Daoy (cell line): ENCODE results near the gene GNG3. TPM values are rescaled to one million over a fixed set of nuclear protein-coding genes. Genes with fewer than 3 reads are reported as not detected.
"Not testable (repeated sequence)": the region's sequence is repeated elsewhere in the genome, so short reads cannot be mapped to it uniquely, and the experiment has no call there.

Source experiments
- DNase-seq: peaks from one replicate; pipeline ENCODE4 v3.0.0-alpha.2; 2015; ENCODE audit warnings: low read depth
- total RNA-seq: library from RNA; depleted of rRNA; stranded (reverse); fragments of >200 nt; shearing (Covaris generic); gene quantifications from 2 replicates; pipeline ENCODE4 v1.2.3, GENCODE V29; 2014

The GNG3 gene
- total RNA-seq, 1 experiment from 2014 or later: not detected

- DNase-seq: no peak
These were observed 9.3 kb downstream of the GNG3 start for GRCh38 chr11:62716816-62717215.

- no peak for DNase-seq
These were observed 12.0 kb downstream of the GNG3 start for GRCh38 chr11:62719302-62719978.

- no peak for DNase-seq
These were observed 14.5 kb downstream of the GNG3 start for GRCh38 chr11:62721994-62722393.

GRCh38 chr11:62724171-62724570, 16.7 kb downstream of the GNG3 start:
- DNase-seq: no peak

- DNase-seq: no peak
These were observed 18.2 kb downstream of the GNG3 start for GRCh38 chr11:62725646-62726045.

- no peak for DNase-seq
These were observed 18.9 kb downstream of the GNG3 start for GRCh38 chr11:62726156-62726914.

- DNase-seq: no peak
These were observed 19.4 kb downstream of the GNG3 start for GRCh38 chr11:62726915-62727164.

GRCh38 chr11:62727165-62727871, 19.8 kb downstream of the GNG3 start, which contains the start of gene HNRNPUL2:
Gene HNRNPUL2 (minus strand): TSS chr11:62727457. CDS start chr11:62727156, 301 bp downstream.
- peak; percentile 99 for DNase-seq

- DNase-seq: peak; percentile 95
These were observed 20.3 kb downstream of the GNG3 start for GRCh38 chr11:62727872-62728170.

GRCh38 chr11:62728171-62728988, 20.9 kb downstream of the GNG3 start, which contains the start of gene TTC9C:
Gene TTC9C (plus strand): TSS chr11:62728486. CDS start chr11:62728849, 363 bp downstream.
- peak; percentile 90 for DNase-seq

GRCh38 chr11:62730076-62730475, 22.6 kb downstream of the GNG3 start:
- not testable (repeated sequence) for DNase-seq

GRCh38 chr11:62732830-62733229, 25.4 kb downstream of the GNG3 start:
- no peak for DNase-seq

- DNase-seq: no peak
These were observed 29.7 kb downstream of the GNG3 start for GRCh38 chr11:62737196-62737595.

- no peak for DNase-seq
These were observed 40.1 kb downstream of the GNG3 start for GRCh38 chr11:62747475-62748160.

- not testable (repeated sequence) for DNase-seq
These were observed 42.5 kb downstream of the GNG3 start for GRCh38 chr11:62749931-62750330.

GRCh38 chr11:62752177-62752785, 44.8 kb downstream of the GNG3 start:
- no peak for DNase-seq

- no peak for DNase-seq
These were observed 45.7 kb downstream of the GNG3 start for GRCh38 chr11:62752994-62753735.

- peak; percentile 99 for DNase-seq
These were observed 46.5 kb downstream of the GNG3 start, which contains the start of gene ZBTB3 for GRCh38 chr11:62753736-62754603. Gene ZBTB3 (minus strand): TSS chr11:62754160. CDS start chr11:62753664, 496 bp downstream.

GRCh38 chr11:62755086-62755615, 47.7 kb downstream of the GNG3 start:
- DNase-seq: no peak
